Ascending aorta (tissue), 2 donors: ENCODE data around the gene TSSC4. TPM values are rescaled to one million over a fixed set of nuclear protein-coding genes. Genes with fewer than 3 reads are reported as not detected.

Experiments
- DNase-seq, 2 donors: peaks; one replicate each; pipeline ENCODE4 v3.0.0-alpha.2; 2019; ENCODE audit warnings: low spot score in 2 of 2
- H3K27ac ChIP-seq, 2 donors: fragments of 200-600 bp; sonication (generic); one replicate each; pipeline ENCODE4 v1.5.1; 2016 to 2017; ENCODE audit warnings: mild to moderate bottlenecking in 1 of 2
- H3K27me3 ChIP-seq: fragments of 200-600 bp; sonication (generic); one replicate; pipeline ENCODE4 v1.5.1; 2017
- H3K36me3 ChIP-seq, 2 donors: fragments of 200-600 bp; sonication (generic); one replicate each; pipeline ENCODE4 v1.5.1; 2016
- H3K4me1 ChIP-seq, 2 donors: fragments of 200-600 bp; sonication (generic); one replicate each; pipeline ENCODE4 v1.5.1; 2016 to 2017; ENCODE audit warnings: mild to moderate bottlenecking in 1 of 2
- H3K4me3 ChIP-seq, 2 donors: fragments of 200-600 bp; sonication (generic); one replicate each; pipeline ENCODE4 v1.5.1; 2016 to 2017; ENCODE audit warnings: mild to moderate bottlenecking in 1 of 2
- H3K9me3 ChIP-seq, 2 donors: fragments of 200-600 bp; sonication (generic); one replicate each; pipeline ENCODE4 v1.5.1; 2016
- intact Hi-C: fragments of 100-400 bp; cut with DNase I; formaldehyde crosslinking; loops from one replicate; pipeline ENCODE4 v1.15.1; 2023
- total RNA-seq: library from RNA; depleted of rRNA; stranded (reverse); fragments of >200 nt; gene quantifications from one replicate; pipeline ENCODE4 v1.1.0, GENCODE V29; 2016
- TF ChIP-seq, protein P1 (sequence below), 3 experiments: fragments of 200-600 bp in 2 of 3; fragments of 450-650 bp in 1 of 3; sonication (generic) in 2 of 3; IDR thresholded peaks; one replicate each; pipeline ENCODE4 v1.5.1; 2016 to 2019; ENCODE audit warnings: antibody characterized with exemption in 3 of 3, mild to moderate bottlenecking in 1 of 3, moderate library complexity in 1 of 3

Gene TSSC4
- total RNA-seq, 1 donor from 2014 or later = 183 TPM

DNA sequence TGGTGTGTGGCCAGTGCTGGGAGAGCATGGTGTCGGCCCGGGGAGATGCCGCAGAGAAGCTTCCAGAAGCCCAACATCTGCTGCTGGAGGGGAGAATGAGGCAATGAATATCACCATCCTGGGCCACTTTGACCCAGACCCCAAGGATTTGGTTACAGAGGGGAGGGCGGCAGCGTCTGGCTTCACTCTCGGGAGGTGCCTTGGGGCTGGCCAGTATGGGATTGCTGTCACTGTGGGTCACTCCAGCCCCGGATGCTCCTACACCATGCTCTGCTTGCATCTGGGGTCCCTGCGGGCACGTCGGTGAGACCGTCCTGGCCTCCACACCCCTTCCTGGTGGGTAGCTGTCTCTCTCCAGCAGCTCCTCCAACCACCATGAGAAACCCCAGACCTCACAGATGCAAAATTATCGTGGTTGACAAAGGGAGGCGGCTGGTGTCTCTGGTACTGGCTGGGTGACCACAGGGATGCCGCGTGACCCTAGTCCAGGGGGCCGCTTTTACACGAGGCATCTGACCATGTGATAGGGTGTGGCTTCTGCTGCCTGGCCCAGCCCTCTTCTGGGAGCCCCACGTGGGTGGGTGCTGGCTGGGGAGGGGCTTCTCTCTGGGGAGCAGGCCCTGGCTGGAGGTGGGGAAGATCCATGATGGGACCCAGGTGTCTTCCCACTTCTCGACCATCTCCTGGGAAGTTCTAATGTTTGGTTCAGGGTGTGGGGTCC, 49.9 kb downstream of the TSSC4 start:
- DNase-seq = no peak
- Histone ChIP-seq H3K9me3 (no peaks in the 10 kb centered on the region), H3K27me3 (no peaks in the 10 kb centered on the region), H3K4me1 (no peaks in the 10 kb centered on the region), H3K27ac (no peak overlapping the region), H3K4me3 (no peak overlapping the region), H3K36me3 (no peaks in the 10 kb centered on the region)
- intact Hi-C loops = no loop called here
- TF ChIP-seq, protein P1, sequence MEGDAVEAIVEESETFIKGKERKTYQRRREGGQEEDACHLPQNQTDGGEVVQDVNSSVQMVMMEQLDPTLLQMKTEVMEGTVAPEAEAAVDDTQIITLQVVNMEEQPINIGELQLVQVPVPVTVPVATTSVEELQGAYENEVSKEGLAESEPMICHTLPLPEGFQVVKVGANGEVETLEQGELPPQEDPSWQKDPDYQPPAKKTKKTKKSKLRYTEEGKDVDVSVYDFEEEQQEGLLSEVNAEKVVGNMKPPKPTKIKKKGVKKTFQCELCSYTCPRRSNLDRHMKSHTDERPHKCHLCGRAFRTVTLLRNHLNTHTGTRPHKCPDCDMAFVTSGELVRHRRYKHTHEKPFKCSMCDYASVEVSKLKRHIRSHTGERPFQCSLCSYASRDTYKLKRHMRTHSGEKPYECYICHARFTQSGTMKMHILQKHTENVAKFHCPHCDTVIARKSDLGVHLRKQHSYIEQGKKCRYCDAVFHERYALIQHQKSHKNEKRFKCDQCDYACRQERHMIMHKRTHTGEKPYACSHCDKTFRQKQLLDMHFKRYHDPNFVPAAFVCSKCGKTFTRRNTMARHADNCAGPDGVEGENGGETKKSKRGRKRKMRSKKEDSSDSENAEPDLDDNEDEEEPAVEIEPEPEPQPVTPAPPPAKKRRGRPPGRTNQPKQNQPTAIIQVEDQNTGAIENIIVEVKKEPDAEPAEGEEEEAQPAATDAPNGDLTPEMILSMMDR (IDR thresholded peaks at IDR 0.05) = no peak

DNA sequence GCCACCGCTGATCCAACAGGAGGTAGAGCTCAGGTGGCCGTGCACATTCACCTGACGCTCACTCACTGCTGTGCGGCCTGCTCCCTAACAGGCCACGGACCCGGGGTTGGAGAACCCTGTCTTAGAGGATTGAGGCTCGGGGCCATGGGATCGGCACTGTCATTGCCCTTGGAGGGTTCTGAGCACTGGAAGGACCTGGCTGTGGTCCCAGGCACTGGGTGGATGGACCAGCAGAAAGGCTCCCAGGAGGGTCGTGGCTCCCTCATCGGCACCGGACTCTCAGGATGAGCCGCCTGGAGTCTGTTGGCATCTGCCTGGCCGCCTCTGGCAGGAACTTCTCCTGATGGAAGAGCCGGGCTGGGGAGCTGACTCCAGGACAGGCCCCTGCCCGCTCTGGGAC, 50.8 kb downstream of the TSSC4 start:
- Histone ChIP-seq H3K27me3 (no peaks in the 10 kb centered on the region), H3K4me1 (no peaks in the 10 kb centered on the region), H3K9me3 (no peaks in the 10 kb centered on the region), H3K4me3 (no peak overlapping the region), H3K27ac (no peak overlapping the region), H3K36me3 (no peaks in the 10 kb centered on the region)
- intact Hi-C loops = no loop called here
- no peak for DNase-seq
- TF ChIP-seq, protein P1 (IDR thresholded peaks at IDR 0.05) = no peak

DNA sequence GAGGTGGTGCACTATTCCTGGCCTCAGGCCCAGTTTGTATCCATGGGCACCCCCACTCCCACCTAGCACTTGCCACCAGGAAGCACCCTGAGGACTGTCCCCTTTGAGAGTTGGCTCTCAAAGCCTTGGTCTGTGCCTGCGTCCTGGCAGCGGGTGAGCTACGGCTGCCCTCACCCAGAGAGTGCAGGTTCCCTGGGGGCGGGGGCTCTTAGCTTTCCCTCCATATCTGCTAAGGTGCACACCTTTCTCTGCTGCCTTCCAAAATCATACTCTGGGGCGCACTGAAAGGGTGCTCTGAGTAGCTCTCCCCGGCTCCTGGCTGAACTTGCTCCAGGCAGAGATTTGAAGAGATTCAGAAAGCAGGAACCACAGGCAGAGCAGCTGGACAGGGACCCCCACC, 51.4 kb downstream of the TSSC4 start:
- Histone ChIP-seq H3K9me3 (no peaks in the 10 kb centered on the region), H3K4me1 (no peaks in the 10 kb centered on the region), H3K4me3 (no peak overlapping the region), H3K36me3 (no peaks in the 10 kb centered on the region), H3K27me3 (no peaks in the 10 kb centered on the region), H3K27ac (no peak overlapping the region)
- no peak for DNase-seq
- TF ChIP-seq, protein P1 (IDR thresholded peaks at IDR 0.05) = no peak
- intact Hi-C loops = no loop called here

DNA sequence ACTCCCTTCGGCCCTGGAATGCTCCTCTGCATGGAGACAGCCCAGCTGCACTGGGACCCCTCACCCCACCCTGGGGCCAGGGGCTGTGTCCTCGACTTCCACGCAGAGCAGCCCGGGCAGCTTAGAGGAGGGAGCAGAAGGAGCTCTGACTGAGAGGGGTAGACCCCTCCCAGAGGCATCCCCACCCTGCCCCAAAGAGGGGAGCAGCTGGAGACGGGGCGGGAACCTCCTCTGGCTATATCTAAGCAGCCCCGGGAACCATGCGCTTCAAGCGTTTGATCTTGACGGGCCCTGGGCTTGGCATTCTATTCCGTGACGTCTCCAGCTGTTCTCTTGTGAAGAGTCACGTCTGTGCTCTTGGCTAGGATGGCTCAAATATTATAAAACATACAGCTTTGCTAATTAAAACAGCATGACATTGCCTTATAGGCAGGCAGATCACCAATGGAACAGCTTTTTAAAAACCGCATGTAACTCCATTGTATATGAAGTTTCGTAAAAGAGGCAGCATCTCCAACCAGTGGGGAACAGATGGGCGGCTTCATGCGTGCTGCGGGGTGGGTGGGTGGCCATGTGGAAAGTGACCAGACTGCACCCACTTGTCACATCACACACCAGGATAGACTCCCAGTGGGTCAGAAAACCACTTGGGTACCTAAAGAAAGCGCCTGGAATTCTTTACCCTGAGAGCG, 51.9 kb downstream of the TSSC4 start:
- no peaks in the 10 kb centered on the region for H3K36me3 ChIP-seq
- no peak overlapping the region for H3K4me3 ChIP-seq
- DNase-seq = no peak
- H3K27ac ChIP-seq = no peak overlapping the region
- H3K4me1 ChIP-seq = no peaks in the 10 kb centered on the region
- intact Hi-C loops = no loop called here
- no peaks in the 10 kb centered on the region for H3K27me3 ChIP-seq
- TF ChIP-seq, protein P1 (IDR thresholded peaks at IDR 0.05) = no peak
- no peaks in the 10 kb centered on the region for H3K9me3 ChIP-seq

DNA sequence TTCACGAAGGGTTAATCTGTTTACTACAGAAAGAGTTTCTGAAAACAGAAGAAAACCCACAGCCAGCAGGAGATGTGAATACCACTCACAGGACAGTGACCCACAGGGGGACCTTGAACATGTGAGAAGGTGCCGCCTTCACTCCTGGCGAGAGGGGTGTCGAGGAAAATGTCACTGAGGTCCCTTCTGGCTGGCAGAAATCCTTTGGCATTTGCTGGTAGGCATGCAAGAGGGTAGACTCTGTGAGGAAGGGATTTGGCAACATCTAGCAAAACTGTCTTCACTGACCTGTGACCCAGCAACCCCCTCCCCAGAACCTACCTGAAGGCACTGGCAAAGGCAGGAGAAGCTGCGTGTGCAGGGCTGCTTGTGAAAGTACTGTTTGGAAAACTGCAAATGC, 52.9 kb downstream of the TSSC4 start:
- H3K27me3 ChIP-seq = no peaks in the 10 kb centered on the region
- H3K36me3 ChIP-seq = no peaks in the 10 kb centered on the region
- intact Hi-C loops = no loop called here
- no peak overlapping the region for H3K27ac ChIP-seq
- no peak for DNase-seq
- TF ChIP-seq, protein P1 (IDR thresholded peaks at IDR 0.05) = no peak
- no peaks in the 10 kb centered on the region for H3K9me3 ChIP-seq
- no peak overlapping the region for H3K4me3 ChIP-seq
- H3K4me1 ChIP-seq = no peaks in the 10 kb centered on the region

Other genes with a start within 250 kb of the TSSC4 start
- gene INS, start 239.5 kb upstream of the TSSC4 start, total RNA-seq = not detected
- gene TH, start 228.9 kb upstream of the TSSC4 start, total RNA-seq = not detected
- gene ASCL2, start 130.2 kb upstream of the TSSC4 start, total RNA-seq = not detected
- not detected for gene C11orf21, start 98.8 kb upstream of the TSSC4 start, total RNA-seq
- 1.9 TPM for gene TSPAN32, start 98.7 kb upstream of the TSSC4 start, total RNA-seq
- 801 TPM for gene CD81, start 23.4 kb upstream of the TSSC4 start, total RNA-seq
- not detected for gene TRPM5, start 43.8 kb downstream of the TSSC4 start, total RNA-seq
- gene KCNQ1, start 44.3 kb downstream of the TSSC4 start, total RNA-seq = 2.3 TPM